IPS-18c (cell line): ENCODE data around the gene SPON1.
"Not testable (repeated sequence)": the region's sequence is repeated elsewhere in the genome, so short reads cannot be mapped to it uniquely, and the experiment has no call there.

Experiments
- H3K4me3 ChIP-seq: 2 replicates; pipeline ENCODE4 v1.7.0; 2013; ENCODE audit warnings: low read depth, mild to moderate bottlenecking, low read length, moderate library complexity; ENCODE audit not compliant: insufficient read depth
- H3K9me3 ChIP-seq: one replicate; pipeline ENCODE4 v1.6.1; 2013; ENCODE audit warnings: mild to moderate bottlenecking, low read length, moderate library complexity; ENCODE audit not compliant: control insufficient read depth, insufficient read depth

SPON1 gene

GRCh38 chr11:13962562-13963168 lies at the start of gene SPON1:
Gene SPON1 (plus strand): TSS chr11:13962723. CDS start chr11:13962905, 182 bp downstream.
- no peaks in the 10 kb centered on the region for H3K9me3 ChIP-seq
- peak within 1 kb of the TSS; percentile 50 for H3K4me3 ChIP-seq

GRCh38 chr11:13917264-13917663 lies 45.3 kb upstream of the SPON1 start:
- Histone ChIP-seq H3K9me3 (no peaks in the 10 kb centered on the region), H3K4me3 (no peak overlapping the region)

- Histone ChIP-seq H3K4me3 (no peak overlapping the region), H3K9me3 (no peaks in the 10 kb centered on the region)
These were observed 44.6 kb upstream of the SPON1 start for GRCh38 chr11:13917904-13918303.

GRCh38 chr11:13920756-13921155 lies 41.8 kb upstream of the SPON1 start:
- no peak overlapping the region for H3K4me3 ChIP-seq
- H3K9me3 ChIP-seq = no peaks in the 10 kb centered on the region

GRCh38 chr11:13921545-13921944 lies 41.0 kb upstream of the SPON1 start:
- H3K9me3 ChIP-seq = no peaks in the 10 kb centered on the region
- no peak overlapping the region for H3K4me3 ChIP-seq

- Histone ChIP-seq H3K9me3 (no peaks in the 10 kb centered on the region), H3K4me3 (no peak overlapping the region)
These were observed 39.3 kb upstream of the SPON1 start for GRCh38 chr11:13923182-13923581.

GRCh38 chr11:13923716-13924650 lies 38.5 kb upstream of the SPON1 start:
- H3K9me3 ChIP-seq = no peaks in the 10 kb centered on the region
- H3K4me3 ChIP-seq = no peak overlapping the region

- Histone ChIP-seq H3K4me3 (no peak overlapping the region), H3K9me3 (no peaks in the 10 kb centered on the region)
These were observed 37.7 kb upstream of the SPON1 start for GRCh38 chr11:13924801-13925327.

- not testable (repeated sequence) for H3K4me3 ChIP-seq, H3K9me3 ChIP-seq
These were observed 36.2 kb upstream of the SPON1 start for GRCh38 chr11:13926366-13926765.

GRCh38 chr11:13926981-13927380 lies 35.5 kb upstream of the SPON1 start:
- no peaks in the 10 kb centered on the region for H3K9me3 ChIP-seq
- H3K4me3 ChIP-seq = no peak overlapping the region

GRCh38 chr11:13927481-13927880 lies 35.0 kb upstream of the SPON1 start:
- H3K9me3 ChIP-seq = no peaks in the 10 kb centered on the region
- H3K4me3 ChIP-seq = no peak overlapping the region

- Histone ChIP-seq H3K4me3 (no peak overlapping the region), H3K9me3 (no peaks in the 10 kb centered on the region)
These were observed 33.8 kb upstream of the SPON1 start for GRCh38 chr11:13928566-13929251.

GRCh38 chr11:13929395-13929891 lies 33.1 kb upstream of the SPON1 start:
- Histone ChIP-seq H3K4me3 (no peak overlapping the region), H3K9me3 (no peaks in the 10 kb centered on the region)

- no peaks in the 10 kb centered on the region for H3K9me3 ChIP-seq
- H3K4me3 ChIP-seq = no peak overlapping the region
These were observed 31.2 kb upstream of the SPON1 start for GRCh38 chr11:13931356-13931755.

- H3K4me3 ChIP-seq, H3K9me3 ChIP-seq: not testable (repeated sequence)
These were observed 25.4 kb upstream of the SPON1 start for GRCh38 chr11:13937154-13937553.

- not testable (repeated sequence) for H3K4me3 ChIP-seq
These were observed 23.7 kb upstream of the SPON1 start for GRCh38 chr11:13938829-13939228.

More at GRCh38 chr11:13938829-13939228, 23.7 kb upstream of the SPON1 start:
- H3K9me3 ChIP-seq = not testable (repeated sequence)
